ENCODE measurements around the gene IMMP2L. TPM values are rescaled to one million over a fixed set of nuclear protein-coding genes. Genes with fewer than 3 reads are reported as not detected.

The IMMP2L gene
- polyA plus RNA-seq, 1 of the 3 experiments (the other 2 are of a cell fraction): 10.7 TPM

GRCh38 chr7:111324776-111325175, 237.5 kb downstream of the IMMP2L start:
- Histone ChIP-seq H3K4me3 (ENCODE audit: low read depth in 2 of 2, low read length in 1 of 2) (no peak overlapping the region), H3F3A (replicated peaks; ENCODE audit: insufficient read depth) (no peaks in the 10 kb centered on the region), H3K36me3 (replicated peaks in 1 of 2; ENCODE audit: control insufficient read depth in 1 of 2, insufficient read depth in 2 of 2, low read length in 1 of 2) (no peaks in the 10 kb centered on the region), H2AFZ (ENCODE audit: low read depth) (no peak overlapping the region), H3K4me2 (no peak overlapping the region), H3K27ac (ENCODE audit: low read depth in 2 of 2, low read length in 1 of 2) (no peak overlapping the region), H3K9ac (no peak overlapping the region), H3K9me2 (no peaks in the 10 kb centered on the region), H3K27me3 (ENCODE audit: insufficient read depth) (no peaks in the 10 kb centered on the region), H3K79me2 (ENCODE audit: insufficient read depth) (no peaks in the 10 kb centered on the region), H4K20me1 (ENCODE audit: insufficient read depth) (no peaks in the 10 kb centered on the region), H3K4me1 (ENCODE audit: control insufficient read depth in 1 of 2, insufficient read depth in 2 of 2, low read depth in 1 of 2, low read length in 1 of 2) (peaks cover 0 to 2% of the 10 kb centered on the region in 2 experiments; a peak in 1 of 4 replicates), H3K9me3 (no peaks in the 10 kb centered on the region)
- TF ChIP-seq, protein P1, sequence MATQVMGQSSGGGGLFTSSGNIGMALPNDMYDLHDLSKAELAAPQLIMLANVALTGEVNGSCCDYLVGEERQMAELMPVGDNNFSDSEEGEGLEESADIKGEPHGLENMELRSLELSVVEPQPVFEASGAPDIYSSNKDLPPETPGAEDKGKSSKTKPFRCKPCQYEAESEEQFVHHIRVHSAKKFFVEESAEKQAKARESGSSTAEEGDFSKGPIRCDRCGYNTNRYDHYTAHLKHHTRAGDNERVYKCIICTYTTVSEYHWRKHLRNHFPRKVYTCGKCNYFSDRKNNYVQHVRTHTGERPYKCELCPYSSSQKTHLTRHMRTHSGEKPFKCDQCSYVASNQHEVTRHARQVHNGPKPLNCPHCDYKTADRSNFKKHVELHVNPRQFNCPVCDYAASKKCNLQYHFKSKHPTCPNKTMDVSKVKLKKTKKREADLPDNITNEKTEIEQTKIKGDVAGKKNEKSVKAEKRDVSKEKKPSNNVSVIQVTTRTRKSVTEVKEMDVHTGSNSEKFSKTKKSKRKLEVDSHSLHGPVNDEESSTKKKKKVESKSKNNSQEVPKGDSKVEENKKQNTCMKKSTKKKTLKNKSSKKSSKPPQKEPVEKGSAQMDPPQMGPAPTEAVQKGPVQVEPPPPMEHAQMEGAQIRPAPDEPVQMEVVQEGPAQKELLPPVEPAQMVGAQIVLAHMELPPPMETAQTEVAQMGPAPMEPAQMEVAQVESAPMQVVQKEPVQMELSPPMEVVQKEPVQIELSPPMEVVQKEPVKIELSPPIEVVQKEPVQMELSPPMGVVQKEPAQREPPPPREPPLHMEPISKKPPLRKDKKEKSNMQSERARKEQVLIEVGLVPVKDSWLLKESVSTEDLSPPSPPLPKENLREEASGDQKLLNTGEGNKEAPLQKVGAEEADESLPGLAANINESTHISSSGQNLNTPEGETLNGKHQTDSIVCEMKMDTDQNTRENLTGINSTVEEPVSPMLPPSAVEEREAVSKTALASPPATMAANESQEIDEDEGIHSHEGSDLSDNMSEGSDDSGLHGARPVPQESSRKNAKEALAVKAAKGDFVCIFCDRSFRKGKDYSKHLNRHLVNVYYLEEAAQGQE (IDR thresholded peaks at IDR 0.05; ENCODE audit: low read depth, low read length): no peak
- TF ChIP-seq CTCF (IDR thresholded peaks at IDR 0.05): no peak
- TF ChIP-seq FOSL2 (IDR thresholded peaks at IDR 0.05; ENCODE audit: borderline replicate concordance, low read depth): no peak
- TF ChIP-seq, protein P2, sequence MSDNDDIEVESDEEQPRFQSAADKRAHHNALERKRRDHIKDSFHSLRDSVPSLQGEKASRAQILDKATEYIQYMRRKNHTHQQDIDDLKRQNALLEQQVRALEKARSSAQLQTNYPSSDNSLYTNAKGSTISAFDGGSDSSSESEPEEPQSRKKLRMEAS (IDR thresholded peaks at IDR 0.05; ENCODE audit: low read depth): no peak
- TF ChIP-seq GABPA (IDR thresholded peaks at IDR 0.05; ENCODE audit: low read depth): no peak
- POLR2A ChIA-PET: no interaction called here
- DNase-seq: no peak
- CTCF ChIA-PET: interaction anchor here (1.5 kb wide), 1 partner anchor 14 kb away, joined by 3 read pairs; no protein-coding TSS in a partner anchor

DNA sequence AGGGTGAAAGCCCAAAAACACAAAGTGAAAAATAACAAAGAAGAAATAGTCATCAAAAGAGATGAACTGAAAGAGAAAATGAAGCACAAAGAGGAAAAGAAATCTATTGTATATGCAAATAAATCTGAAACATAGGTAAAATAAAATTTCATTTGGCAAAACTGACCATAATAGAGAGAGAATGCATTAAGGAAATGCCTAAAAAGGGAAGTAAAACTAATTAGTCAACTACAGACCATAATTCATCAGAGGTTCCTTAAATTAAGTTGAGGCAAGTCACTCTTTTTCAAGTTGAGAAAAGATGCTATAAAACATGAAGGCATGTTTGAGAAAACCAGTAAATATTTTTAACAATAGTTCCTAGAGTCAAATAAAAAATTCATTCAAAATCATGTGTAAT, 238.1 kb downstream of the IMMP2L start:
- no peak overlapping the region for H2AFZ ChIP-seq (ENCODE audit: low read depth)
- TF ChIP-seq PBX3 (IDR thresholded peaks at IDR 0.05): no peak
- TF ChIP-seq, protein P3, sequence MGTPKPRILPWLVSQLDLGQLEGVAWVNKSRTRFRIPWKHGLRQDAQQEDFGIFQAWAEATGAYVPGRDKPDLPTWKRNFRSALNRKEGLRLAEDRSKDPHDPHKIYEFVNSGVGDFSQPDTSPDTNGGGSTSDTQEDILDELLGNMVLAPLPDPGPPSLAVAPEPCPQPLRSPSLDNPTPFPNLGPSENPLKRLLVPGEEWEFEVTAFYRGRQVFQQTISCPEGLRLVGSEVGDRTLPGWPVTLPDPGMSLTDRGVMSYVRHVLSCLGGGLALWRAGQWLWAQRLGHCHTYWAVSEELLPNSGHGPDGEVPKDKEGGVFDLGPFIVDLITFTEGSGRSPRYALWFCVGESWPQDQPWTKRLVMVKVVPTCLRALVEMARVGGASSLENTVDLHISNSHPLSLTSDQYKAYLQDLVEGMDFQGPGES (IDR thresholded peaks at IDR 0.05; ENCODE audit: low read depth, low read length): no peak
- TF ChIP-seq NFIC (IDR thresholded peaks at IDR 0.05; ENCODE audit: borderline replicate concordance): no peak
- TF ChIP-seq, protein P4, sequence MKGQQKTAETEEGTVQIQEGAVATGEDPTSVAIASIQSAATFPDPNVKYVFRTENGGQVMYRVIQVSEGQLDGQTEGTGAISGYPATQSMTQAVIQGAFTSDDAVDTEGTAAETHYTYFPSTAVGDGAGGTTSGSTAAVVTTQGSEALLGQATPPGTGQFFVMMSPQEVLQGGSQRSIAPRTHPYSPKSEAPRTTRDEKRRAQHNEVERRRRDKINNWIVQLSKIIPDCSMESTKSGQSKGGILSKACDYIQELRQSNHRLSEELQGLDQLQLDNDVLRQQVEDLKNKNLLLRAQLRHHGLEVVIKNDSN (IDR thresholded peaks at IDR 0.05; ENCODE audit: borderline replicate concordance, low read depth): no peak
- no peak for TF ChIP-seq RXRA (IDR thresholded peaks at IDR 0.05; ENCODE audit: borderline replicate concordance, low read depth)
- no peak for TF ChIP-seq MXI1 (IDR thresholded peaks at IDR 0.05; ENCODE audit: low read depth, low read length)
- TF ChIP-seq, protein P5, sequence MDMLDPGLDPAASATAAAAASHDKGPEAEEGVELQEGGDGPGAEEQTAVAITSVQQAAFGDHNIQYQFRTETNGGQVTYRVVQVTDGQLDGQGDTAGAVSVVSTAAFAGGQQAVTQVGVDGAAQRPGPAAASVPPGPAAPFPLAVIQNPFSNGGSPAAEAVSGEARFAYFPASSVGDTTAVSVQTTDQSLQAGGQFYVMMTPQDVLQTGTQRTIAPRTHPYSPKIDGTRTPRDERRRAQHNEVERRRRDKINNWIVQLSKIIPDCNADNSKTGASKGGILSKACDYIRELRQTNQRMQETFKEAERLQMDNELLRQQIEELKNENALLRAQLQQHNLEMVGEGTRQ (IDR thresholded peaks at IDR 0.05; ENCODE audit: borderline replicate concordance, low read depth, low read length): no peak
- TF ChIP-seq TCF12 (IDR thresholded peaks at IDR 0.05): no peak
- no peak for TF ChIP-seq FOXJ3 (CRISPR knock-in tag; IDR thresholded peaks at IDR 0.05)
- TF ChIP-seq GATA2 (CRISPR knock-in tag; IDR thresholded peaks at IDR 0.05): no peak
- TF ChIP-seq CHD2 (IDR thresholded peaks at IDR 0.05; ENCODE audit: low read length, partially characterized antibody): no peak
- TF ChIP-seq RAD21 (IDR thresholded peaks at IDR 0.05; ENCODE audit: low read length): no peak
- TF ChIP-seq MEF2A (IDR thresholded peaks at IDR 0.05; ENCODE audit: borderline replicate concordance, low read depth): no peak
- TF ChIP-seq FOSL2 (IDR thresholded peaks at IDR 0.05; ENCODE audit: borderline replicate concordance, low read depth): no peak
- TF ChIP-seq RFX5 (IDR thresholded peaks at IDR 0.05; ENCODE audit: low read length): no peak
- no peak overlapping the region for H3K4me3 ChIP-seq (ENCODE audit: low read depth in 2 of 2, low read length in 1 of 2)
- H4K20me1 ChIP-seq (ENCODE audit: insufficient read depth): no peaks in the 10 kb centered on the region
- H3K79me2 ChIP-seq (ENCODE audit: insufficient read depth): no peaks in the 10 kb centered on the region
- no peaks in the 10 kb centered on the region for H3K27me3 ChIP-seq (ENCODE audit: insufficient read depth)
- no peaks in the 10 kb centered on the region for H3K9me3 ChIP-seq
- ChIA-PET POLR2A (no interaction called here), CTCF (interaction anchor here (1.3 to 1.5 kb wide), 2 partner anchors 15 to 216 kb away, joined by 3 read pairs; no protein-coding TSS in a partner anchor)
- no peak for DNase-seq
- H3K27ac ChIP-seq (ENCODE audit: low read depth in 2 of 2, low read length in 1 of 2): no peak overlapping the region
- no peaks in the 10 kb centered on the region for H3F3A ChIP-seq (replicated peaks; ENCODE audit: insufficient read depth)
- H3K9me2 ChIP-seq: no peaks in the 10 kb centered on the region
- H3K4me2 ChIP-seq: no peak overlapping the region
- peaks cover 0 to 2% of the 10 kb centered on the region in 2 experiments; a peak in 1 of 4 replicates for H3K4me1 ChIP-seq (ENCODE audit: control insufficient read depth in 1 of 2, insufficient read depth in 2 of 2, low read depth in 1 of 2, low read length in 1 of 2)
- no peaks in the 10 kb centered on the region for H3K36me3 ChIP-seq (replicated peaks in 1 of 2; ENCODE audit: control insufficient read depth in 1 of 2, insufficient read depth in 2 of 2, low read length in 1 of 2)
- H3K9ac ChIP-seq: no peak overlapping the region

All from SK-N-SH (cell line).